Suprapubic skin (tissue), 4 donors: ENCODE data around the gene CNOT1. TPM values are rescaled to one million over a fixed set of nuclear protein-coding genes. Genes with fewer than 3 reads are reported as not detected.

Experiments used
- DNase-seq, 2 donors: peaks; one replicate each; pipeline ENCODE4 v3.0.0-alpha.2; 2019; ENCODE audit warnings: low spot score in 2 of 2
- H3K27ac ChIP-seq: fragments of 200-600 bp; sonication (generic); one replicate; pipeline ENCODE4 v1.5.1; 2019
- H3K27me3 ChIP-seq: fragments of 200-600 bp; sonication (generic); one replicate; pipeline ENCODE4 v1.5.1; 2019
- H3K36me3 ChIP-seq: fragments of 200-600 bp; sonication (generic); one replicate; pipeline ENCODE4 v1.5.1; 2019
- H3K4me1 ChIP-seq: fragments of 200-600 bp; sonication (generic); one replicate; pipeline ENCODE4 v1.5.1; 2019
- H3K4me3 ChIP-seq: fragments of 200-600 bp; sonication (generic); one replicate; pipeline ENCODE4 v1.5.1; 2019; ENCODE audit warnings: mild to moderate bottlenecking
- H3K9me3 ChIP-seq: fragments of 200-600 bp; sonication (generic); one replicate; pipeline ENCODE4 v1.5.1; 2019
- CTCF ChIP-seq, 2 donors: fragments of 200-600 bp in 1 of 2; fragments of 450-650 bp in 1 of 2; sonication (generic) in 1 of 2; IDR thresholded peaks; one replicate each; pipeline ENCODE4 v1.5.1; 2016 to 2019; ENCODE audit warnings: antibody characterized with exemption in 2 of 2, mild to moderate bottlenecking in 1 of 2, moderate library complexity in 1 of 2
- EP300 ChIP-seq: sonication (generic); formaldehyde crosslinking; IDR thresholded peaks from one replicate; pipeline ENCODE4 v1.6.1; 2017; ENCODE audit warnings: antibody characterized with exemption
- POLR2A ChIP-seq, 2 donors: fragments of 450-650 bp; IDR thresholded peaks; one replicate each; pipeline ENCODE4 v1.6.1; 2017; ENCODE audit warnings: antibody characterized with exemption in 2 of 2, mild to moderate bottlenecking in 2 of 2, moderate library complexity in 2 of 2
- POLR2AphosphoS5 ChIP-seq, 3 donors: sonication (generic); formaldehyde crosslinking; IDR thresholded peaks; one replicate each; pipeline ENCODE4 v1.6.1; 2017; ENCODE audit warnings: antibody characterized with exemption in 3 of 3
- WGBS: methylation state at CpG from one replicate; pipeline ENCODE4 v1.1.5; 2018; 5-methylcytosine and 5-hydroxymethylcytosine counted together
- total RNA-seq, 4 donors: library from RNA; depleted of rRNA; stranded (reverse); fragments of >200 nt; gene quantifications; one replicate each; pipeline ENCODE4 v1.1.0, GENCODE V29; 2016

Gene CNOT1
- total RNA-seq, 4 donors from 2014 or later = 94.8 to 238 (median 143) TPM

DNA sequence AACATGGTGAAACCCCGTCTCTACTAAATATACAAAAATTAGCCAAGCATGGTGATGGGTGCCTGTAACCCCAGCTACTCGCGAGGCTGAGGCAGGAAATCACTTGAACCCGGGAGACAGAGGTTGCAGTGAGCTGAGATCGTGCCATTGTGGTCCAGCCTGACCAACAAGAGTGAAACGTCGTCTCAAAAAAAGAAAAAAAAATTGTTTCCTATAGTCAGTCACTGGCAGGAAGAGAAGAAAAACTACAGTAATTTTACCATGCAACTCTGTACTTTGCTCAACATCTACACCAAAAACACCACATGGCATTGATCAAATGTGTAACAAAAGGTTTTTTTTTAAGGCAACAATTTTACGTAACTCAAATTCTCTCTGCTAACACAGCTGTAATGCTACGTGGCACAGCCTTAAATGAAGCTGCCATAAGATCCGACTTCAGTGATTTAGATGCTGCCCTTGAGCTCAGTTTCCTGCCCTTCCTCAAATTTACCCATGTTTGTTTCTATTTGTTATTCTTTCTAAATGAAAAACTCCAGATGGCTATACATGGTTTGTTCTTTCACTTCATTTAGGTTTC is 40.2 kb downstream of the CNOT1 start:
- DNase-seq = no peak
- H3K4me3 ChIP-seq = no peak overlapping the region
- TF ChIP-seq CTCF (IDR thresholded peaks at IDR 0.05) = no peak
- no peak for TF ChIP-seq POLR2A (IDR thresholded peaks at IDR 0.05)
- TF ChIP-seq POLR2AphosphoS5 (IDR thresholded peaks at IDR 0.05) = no peak
- TF ChIP-seq EP300 = no peak
- H3K36me3 ChIP-seq = peaks cover 64% of the 10 kb centered on the region
- H3K4me1 ChIP-seq = peaks cover 4% of the 10 kb centered on the region
- no peaks in the 10 kb centered on the region for H3K27me3 ChIP-seq
- WGBS = 74% methylated on average over 10 of the region's 10 CpGs
- no peaks in the 10 kb centered on the region for H3K9me3 ChIP-seq
- no peak overlapping the region for H3K27ac ChIP-seq

- TF ChIP-seq POLR2A (IDR thresholded peaks at IDR 0.05) (no peak), CTCF (IDR thresholded peaks at IDR 0.05) (no peak), EP300 (no peak), POLR2AphosphoS5 (IDR thresholded peaks at IDR 0.05) (no peak)
- H3K36me3 ChIP-seq = peaks cover 66% of the 10 kb centered on the region
- DNase-seq = no peak
- H3K9me3 ChIP-seq = no peaks in the 10 kb centered on the region
- no peak overlapping the region for H3K4me3 ChIP-seq
- no peaks in the 10 kb centered on the region for H3K27me3 ChIP-seq
- peaks cover 4% of the 10 kb centered on the region for H3K4me1 ChIP-seq
- 94% methylated on average over 3 of the region's 3 CpGs for WGBS
- H3K27ac ChIP-seq = no peak overlapping the region
Measured at GRCh38 chr16:58588406-58588805, 41.2 kb downstream of the CNOT1 start.

DNA sequence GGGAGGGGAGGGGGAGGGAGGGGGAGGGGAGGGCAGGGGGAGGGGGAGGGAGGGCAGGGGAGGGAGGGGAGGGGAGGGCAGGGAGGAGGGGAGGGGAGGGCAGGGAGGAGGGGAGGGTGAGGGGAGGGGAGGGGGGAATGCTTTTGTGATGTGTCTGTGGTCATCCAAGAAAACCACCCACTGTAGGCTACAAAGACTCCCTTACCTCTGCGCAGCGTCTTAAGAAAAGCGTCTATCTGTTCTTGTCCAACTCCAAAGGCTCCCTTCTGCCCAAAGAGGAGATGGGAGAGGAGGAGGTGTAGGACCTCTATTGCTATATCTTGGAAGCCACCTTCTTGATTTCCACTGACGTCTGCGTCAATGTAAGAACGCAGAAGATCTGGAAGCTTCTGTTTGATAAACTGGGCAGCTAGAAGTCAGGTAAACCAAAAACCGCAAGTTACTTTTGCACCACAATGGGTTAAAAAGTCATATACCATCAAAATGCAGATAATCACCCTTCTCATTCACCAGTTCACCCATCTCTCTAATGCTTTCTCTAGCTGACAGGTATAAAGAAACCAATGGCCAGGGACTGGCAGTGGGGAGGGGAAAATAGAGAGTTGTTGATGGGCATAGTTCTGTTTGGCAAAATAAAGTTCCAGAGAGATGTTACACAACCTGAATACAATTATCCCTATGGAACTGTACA is 43.1 kb downstream of the CNOT1 start:
- 93% methylated on average over 7 of the region's 7 CpGs for WGBS
- Histone ChIP-seq H3K27ac (no peak overlapping the region), H3K4me1 (peaks cover 4% of the 10 kb centered on the region), H3K36me3 (peaks cover 75% of the 10 kb centered on the region), H3K27me3 (no peaks in the 10 kb centered on the region), H3K4me3 (no peak overlapping the region), H3K9me3 (no peaks in the 10 kb centered on the region)
- DNase-seq = no peak
- TF ChIP-seq EP300 = no peak
- no peak for TF ChIP-seq CTCF (IDR thresholded peaks at IDR 0.05)
- no peak for TF ChIP-seq POLR2AphosphoS5 (IDR thresholded peaks at IDR 0.05)
- TF ChIP-seq POLR2A (IDR thresholded peaks at IDR 0.05) = no peak

DNA sequence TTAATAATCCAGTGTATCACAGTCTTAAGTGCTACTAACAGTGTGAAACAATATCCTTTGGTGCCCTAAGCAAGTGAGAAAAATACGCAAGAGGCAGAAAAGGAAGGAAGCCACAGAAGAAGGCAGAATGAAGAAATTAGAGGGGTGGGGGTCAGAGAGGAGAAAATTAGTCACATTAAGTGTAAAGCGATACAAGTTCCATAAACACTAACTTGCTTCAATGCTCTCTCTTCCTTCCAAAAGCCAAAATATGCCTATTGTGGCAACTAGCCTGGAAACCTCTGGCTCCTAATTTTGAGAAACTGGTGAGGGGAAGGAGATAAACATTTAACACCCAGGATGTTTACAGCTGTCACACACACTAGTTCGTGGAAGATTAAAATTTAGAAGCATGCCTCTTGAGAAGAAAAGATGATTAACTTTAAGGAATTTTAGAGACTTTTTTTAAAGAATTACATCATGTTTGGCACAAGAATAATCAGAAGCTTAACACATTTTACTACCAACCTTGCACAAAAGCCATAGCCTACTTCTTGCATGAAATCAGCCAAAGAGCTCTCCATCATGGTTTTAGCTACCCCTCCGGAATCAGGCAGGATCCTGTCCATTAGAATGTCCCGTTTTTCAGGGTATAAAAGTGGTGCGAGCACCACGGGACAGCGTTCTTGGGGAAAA is 44.7 kb downstream of the CNOT1 start:
- no peaks in the 10 kb centered on the region for H3K27me3 ChIP-seq
- H3K4me3 ChIP-seq = no peak overlapping the region
- TF ChIP-seq POLR2A (IDR thresholded peaks at IDR 0.05) = no peak
- TF ChIP-seq CTCF (IDR thresholded peaks at IDR 0.05) = no peak
- no peak for TF ChIP-seq POLR2AphosphoS5 (IDR thresholded peaks at IDR 0.05)
- no peak for TF ChIP-seq EP300
- H3K9me3 ChIP-seq = no peaks in the 10 kb centered on the region
- no peak overlapping the region for H3K27ac ChIP-seq
- H3K4me1 ChIP-seq = peaks cover 4% of the 10 kb centered on the region
- 69% methylated on average over 8 of the region's 8 CpGs for WGBS
- no peak for DNase-seq
- peaks cover 90% of the 10 kb centered on the region for H3K36me3 ChIP-seq
